ENCODE results near the gene ATG4D.

ATG4D gene

GRCh38 chr19:10543420-10544241, at the start of gene ATG4D:
ATG4D (plus strand) TSS chr19:10543904; CDS start chr19:10544091, 187 bp downstream.
- DNase-seq (ENCODE audit: low read depth): peak; percentile 78

- DNase-seq (ENCODE audit: low read depth): no peak
Observed at GRCh38 chr19:10497371-10497770, 46.3 kb upstream of the ATG4D start.

- no peak for DNase-seq (ENCODE audit: low read depth)
Observed at GRCh38 chr19:10499550-10500246, 44.0 kb upstream of the ATG4D start.

GRCh38 chr19:10500247-10500592, 43.5 kb upstream of the ATG4D start:
- no peak for DNase-seq (ENCODE audit: low read depth)

GRCh38 chr19:10501971-10502523, 41.7 kb upstream of the ATG4D start:
- peak; percentile 35 for DNase-seq (ENCODE audit: low read depth)

- peak; percentile 92 for DNase-seq (ENCODE audit: low read depth)
Observed at GRCh38 chr19:10502524-10503001, 41.1 kb upstream of the ATG4D start.

GRCh38 chr19:10503002-10503789, 40.5 kb upstream of the ATG4D start, which contains the start of gene KEAP1:
KEAP1 (minus strand) TSS chr19:10503356; CDS start chr19:10500033, 3,323 bp downstream.
- no peak for DNase-seq (ENCODE audit: low read depth)

GRCh38 chr19:10505583-10506229, 38.0 kb upstream of the ATG4D start:
- DNase-seq (ENCODE audit: low read depth): peak; percentile 78

- DNase-seq (ENCODE audit: low read depth): no peak
Observed at GRCh38 chr19:10508036-10508435, 35.7 kb upstream of the ATG4D start.

GRCh38 chr19:10508707-10509106, 35.0 kb upstream of the ATG4D start:
- DNase-seq (ENCODE audit: low read depth): peak; percentile 35

- DNase-seq (ENCODE audit: low read depth): peak; percentile 49
Observed at GRCh38 chr19:10510301-10510802, 33.4 kb upstream of the ATG4D start.

- no peak for DNase-seq (ENCODE audit: low read depth)
Observed at GRCh38 chr19:10513223-10513622, 30.5 kb upstream of the ATG4D start.

GRCh38 chr19:10514211-10515145, 29.2 kb upstream of the ATG4D start:
- DNase-seq (ENCODE audit: low read depth): peak; percentile 54

GRCh38 chr19:10516064-10516385, 27.7 kb upstream of the ATG4D start:
- no peak for DNase-seq (ENCODE audit: low read depth)

- no peak for DNase-seq (ENCODE audit: low read depth)
Observed at GRCh38 chr19:10516671-10517286, 26.9 kb upstream of the ATG4D start.

GRCh38 chr19:10517361-10517759, 26.3 kb upstream of the ATG4D start, which contains the start of gene S1PR5:
S1PR5 (minus strand) TSS chr19:10517447; CDS start chr19:10515011, 2,436 bp downstream.
- no peak for DNase-seq (ENCODE audit: low read depth)

- no peak for DNase-seq (ENCODE audit: low read depth)
Observed at GRCh38 chr19:10517760-10518443, 25.8 kb upstream of the ATG4D start.

- DNase-seq (ENCODE audit: low read depth): no peak
Observed at GRCh38 chr19:10518444-10519361, 25.0 kb upstream of the ATG4D start.
